SU-DHL-6 (cell line): ENCODE results near the gene ARHGAP29.

Source experiments
- CTCF ChIP-seq: fragments of 200-600 bp; sonication (generic); IDR thresholded peaks from one replicate; pipeline ENCODE4 v1.5.1; 2017; ENCODE audit warnings: antibody characterized with exemption, mild to moderate bottlenecking, low read length, moderate library complexity; ENCODE audit not compliant: insufficient read depth, poor library complexity, severe bottlenecking
- EZH2phosphoT487 ChIP-seq: fragments of 200-600 bp; sonication (generic), shearing (Covaris generic); conservative IDR thresholded peaks from 2 replicates; pipeline ENCODE4 v1.6.1; 2018; ENCODE audit warnings: mild to moderate bottlenecking, antibody characterized with exemption, low read length, moderate library complexity, mixed read lengths

GRCh38 chr1:94193128-94193527 is 44.3 kb downstream of the ARHGAP29 start:
- no peak for TF ChIP-seq CTCF
- TF ChIP-seq EZH2phosphoT487 = no peak
